H9 (cell line): ENCODE data around the gene TCOF1. TPM values are rescaled to one million over a fixed set of nuclear protein-coding genes. Genes with fewer than 3 reads are reported as not detected.

Source experiments
- DNase-seq: peaks from one replicate; pipeline ENCODE4 v3.0.0-alpha.2; 2017
- H2AFZ ChIP-seq: one replicate; pipeline ENCODE4 v1.6.1; 2013; ENCODE audit warnings: mild to moderate bottlenecking, low read length, control low read depth, moderate library complexity
- H2AK5ac ChIP-seq: 2 replicates; pipeline ENCODE4 v1.6.1; 2013; ENCODE audit warnings: low read length, control low read depth, mixed read lengths; ENCODE audit not compliant: insufficient read length
- H2BK120ac ChIP-seq: one replicate; pipeline ENCODE4 v1.6.1; 2013; ENCODE audit warnings: low read depth, mild to moderate bottlenecking, low read length, control low read depth, inconsistent platforms; ENCODE audit not compliant: poor library complexity, severe bottlenecking
- H2BK12ac ChIP-seq: 2 replicates; pipeline ENCODE4 v1.6.1; 2013; ENCODE audit warnings: low read length, control low read depth, mixed read lengths, low read depth; ENCODE audit not compliant: insufficient read length
- H2BK15ac ChIP-seq: 2 replicates; pipeline ENCODE4 v1.6.1; 2013; ENCODE audit warnings: low read depth, low read length, control low read depth
- H2BK20ac ChIP-seq: one replicate; pipeline ENCODE4 v1.6.1; 2013; ENCODE audit warnings: low read depth, mild to moderate bottlenecking, low read length, control low read depth, inconsistent platforms; ENCODE audit not compliant: poor library complexity, severe bottlenecking
- H2BK5ac ChIP-seq: 2 replicates; pipeline ENCODE4 v1.6.1; 2013; ENCODE audit warnings: low read length, control low read depth, mixed read lengths; ENCODE audit not compliant: insufficient read length
- H3K14ac ChIP-seq: 2 replicates; pipeline ENCODE4 v1.6.1; 2013; ENCODE audit warnings: low read length, control low read depth; ENCODE audit not compliant: insufficient read depth
- H3K18ac ChIP-seq: 2 replicates; pipeline ENCODE4 v1.6.1; 2013; ENCODE audit warnings: low read depth, mild to moderate bottlenecking, mixed read lengths, low read length, control low read depth; ENCODE audit not compliant: insufficient read length
- H3K23ac ChIP-seq: 2 replicates; pipeline ENCODE4 v1.6.1; 2013; ENCODE audit warnings: low read length, control low read depth, mixed read lengths, low read depth; ENCODE audit not compliant: insufficient read length
- H3K23me2 ChIP-seq: 2 replicates; pipeline ENCODE4 v1.6.1; 2013; ENCODE audit warnings: low read depth, mild to moderate bottlenecking, mixed read lengths, low read length, control low read depth; ENCODE audit not compliant: insufficient read length, poor library complexity, severe bottlenecking
- H3K27ac ChIP-seq: 2 replicates; pipeline ENCODE4 v1.5.1; 2013; ENCODE audit warnings: low read length, control low read depth, mixed read lengths, low read depth; ENCODE audit not compliant: insufficient read length
- H3K27me3 ChIP-seq: 2 replicates; pipeline ENCODE4 v1.6.1; 2013; ENCODE audit warnings: low read length, control low read depth, inconsistent platforms; ENCODE audit not compliant: insufficient read depth
- H3K4ac ChIP-seq: 2 replicates; pipeline ENCODE4 v1.6.1; 2013; ENCODE audit warnings: low read depth, mild to moderate bottlenecking, control low read depth, inconsistent platforms, low read length, moderate library complexity
- H3K4me1 ChIP-seq: 2 replicates; pipeline ENCODE4 v1.6.1; 2013; ENCODE audit warnings: low read length, control low read depth, inconsistent platforms; ENCODE audit not compliant: insufficient read depth
- H3K4me2 ChIP-seq: 2 replicates; pipeline ENCODE4 v1.6.1; 2013; ENCODE audit warnings: low read length, control low read depth, mixed read lengths; ENCODE audit not compliant: insufficient read length, insufficient read depth
- H3K56ac ChIP-seq: 2 replicates; pipeline ENCODE4 v1.6.1; 2013; ENCODE audit warnings: low read depth, mild to moderate bottlenecking, mixed read lengths, low read length, control low read depth; ENCODE audit not compliant: insufficient read length
- H3K79me1 ChIP-seq: 2 replicates; pipeline ENCODE4 v1.6.1; 2013; ENCODE audit warnings: low read depth, mild to moderate bottlenecking, moderate library complexity, low read length, control low read depth, inconsistent platforms; ENCODE audit not compliant: insufficient read depth, poor library complexity, severe bottlenecking
- H3K79me2 ChIP-seq: 2 replicates; pipeline ENCODE4 v1.6.1; 2013; ENCODE audit warnings: low read length, control low read depth, inconsistent platforms; ENCODE audit not compliant: insufficient read depth
- H3K9ac ChIP-seq: 2 replicates; pipeline ENCODE4 v1.6.1; 2013; ENCODE audit warnings: low read length, control low read depth, mixed read lengths; ENCODE audit not compliant: insufficient read length; ENCODE audit errors: extremely low read depth
- H3K9me3 ChIP-seq: one replicate; pipeline ENCODE4 v1.6.1; 2013; ENCODE audit warnings: low read depth, low read length, inconsistent platforms; ENCODE audit not compliant: control insufficient read depth
- H3T11ph ChIP-seq: one replicate; pipeline ENCODE4 v1.6.1; 2013; ENCODE audit warnings: mild to moderate bottlenecking, low read length, control low read depth, inconsistent platforms
- H4K20me1 ChIP-seq: one replicate; pipeline ENCODE4 v1.6.1; 2013; ENCODE audit not compliant: control insufficient read depth, insufficient read length, insufficient read depth
- H4K5ac ChIP-seq: 2 replicates; pipeline ENCODE4 v1.6.1; 2013; ENCODE audit warnings: low read depth, mild to moderate bottlenecking, mixed read lengths, low read length, control low read depth; ENCODE audit not compliant: insufficient read length
- H4K8ac ChIP-seq: replicated peaks from 2 replicates; pipeline ENCODE4 v1.6.1; 2013; ENCODE audit warnings: low read length, control low read depth, mixed read lengths, low read depth; ENCODE audit not compliant: insufficient read length
- H4K91ac ChIP-seq: 2 replicates; pipeline ENCODE4 v1.6.1; 2013; ENCODE audit warnings: low read depth, mild to moderate bottlenecking, moderate library complexity, mixed read lengths, low read length, control low read depth; ENCODE audit not compliant: insufficient read length
- H3K27ac Mint-ChIP-seq, 3 experiments: 2 replicates in 2 of 3; 3 replicates in 1 of 3; pipeline ENCODE4 v1.8.0; 2020 to 2021; ENCODE audit warnings: mixed read lengths in 3 of 3, mild to moderate bottlenecking in 1 of 3, moderate library complexity in 1 of 3
- H3K27me3 Mint-ChIP-seq: 2 replicates; pipeline ENCODE4 v1.8.0; 2021; ENCODE audit warnings: low read depth, mild to moderate bottlenecking, moderate library complexity, mixed read lengths
- H3K36me3 Mint-ChIP-seq, 3 experiments: 2 replicates in 2 of 3; 3 replicates in 1 of 3; pipeline ENCODE4 v1.8.0; 2020 to 2021; ENCODE audit warnings: low read depth in 3 of 3, mixed read lengths in 3 of 3; ENCODE audit not compliant: insufficient read depth in 1 of 3
- H3K4me1 Mint-ChIP-seq, 2 experiments: 2 replicates each; pipeline ENCODE4 v1.8.0; 2020; ENCODE audit warnings: mixed read lengths in 2 of 2
- H3K4me3 Mint-ChIP-seq, 2 experiments: 2 replicates in 1 of 2; 3 replicates in 1 of 2; pipeline ENCODE4 v1.8.0; 2020 to 2021; ENCODE audit warnings: mild to moderate bottlenecking in 2 of 2, mixed read lengths in 2 of 2, moderate library complexity in 1 of 2
- H3K9me3 Mint-ChIP-seq, 2 experiments: 2 replicates in 1 of 2; 3 replicates in 1 of 2; pipeline ENCODE4 v1.8.0; 2020; ENCODE audit warnings: mild to moderate bottlenecking in 2 of 2, mixed read lengths in 2 of 2, moderate library complexity in 1 of 2
- CTCF ChIP-seq: fragments of 200-600 bp; sonication (generic); conservative IDR thresholded peaks from 3 replicates; pipeline ENCODE4 v1.8.0; 2021; ENCODE audit warnings: antibody characterized with exemption, mild to moderate bottlenecking
- WGBS: extraction: QIAGEN DNeasy Blood & Tissue Kit; methylation state at CpG from one replicate; pipeline ENCODE4 v1.1.7; 2013; ENCODE audit warnings: missing lambda C conversion rate, low lambda C conversion rate, mixed read lengths; ENCODE audit not compliant: insufficient read length; ENCODE audit errors: extremely low coverage; 5-methylcytosine and 5-hydroxymethylcytosine counted together
- total RNA-seq: library from RNA; stranded (reverse); gene quantifications from 2 replicates; pipeline ENCODE4 v1.2.1, GENCODE V29; 2021

Gene TCOF1
- total RNA-seq, 1 experiment from 2014 or later = 128 TPM

- Histone ChIP-seq H4K8ac (no peak overlapping the region), H3K27me3 (no peaks in the 10 kb centered on the region), H3K14ac (no peak overlapping the region), H2BK5ac (no peak overlapping the region), H3K79me1 (no peaks in the 10 kb centered on the region), H4K91ac (no peak overlapping the region), H4K20me1 (no peaks in the 10 kb centered on the region), H3K18ac (no peak overlapping the region), H3K4me1 (no peaks in the 10 kb centered on the region), H3K9me3 (no peaks in the 10 kb centered on the region), H3K79me2 (no peaks in the 10 kb centered on the region), H2BK15ac (no peak overlapping the region), H4K5ac (no peak overlapping the region), H3T11ph (no peak overlapping the region), H2AFZ (no peak overlapping the region), H2BK120ac (no peak overlapping the region), H3K9ac (no peak overlapping the region), H3K23me2 (no peaks in the 10 kb centered on the region), H3K4me2 (no peak overlapping the region), H3K56ac (no peak overlapping the region), H3K23ac (no peak overlapping the region), H2AK5ac (no peak overlapping the region), H2BK20ac (no peak overlapping the region), H2BK12ac (no peak overlapping the region), H3K4ac (no peak overlapping the region), H3K27ac (no peak overlapping the region)
- Mint-ChIP-seq H3K4me1 (peaks cover 4 to 10% of the 10 kb centered on the region in 2 experiments), H3K36me3 (no peaks in the 10 kb centered on the region), H3K4me3 (no peak overlapping the region), H3K27ac (no peak overlapping the region), H3K9me3 (no peaks in the 10 kb centered on the region), H3K27me3 (no peaks in the 10 kb centered on the region; the same call in 1 of the 2 replicates)
- TF ChIP-seq CTCF = no peak
- WGBS = no CpG with 5 or more reads among the region's 5 CpGs
- DNase-seq = no peak
Measured at GRCh38 chr5:150345716-150346115, 11.8 kb upstream of the TCOF1 start.
